ENCODE measurements around the gene SLC6A13.
"Not testable (repeated sequence)": the region's sequence is repeated elsewhere in the genome, so short reads cannot be mapped to it uniquely, and the experiment has no call there.

Gene SLC6A13

DNA sequence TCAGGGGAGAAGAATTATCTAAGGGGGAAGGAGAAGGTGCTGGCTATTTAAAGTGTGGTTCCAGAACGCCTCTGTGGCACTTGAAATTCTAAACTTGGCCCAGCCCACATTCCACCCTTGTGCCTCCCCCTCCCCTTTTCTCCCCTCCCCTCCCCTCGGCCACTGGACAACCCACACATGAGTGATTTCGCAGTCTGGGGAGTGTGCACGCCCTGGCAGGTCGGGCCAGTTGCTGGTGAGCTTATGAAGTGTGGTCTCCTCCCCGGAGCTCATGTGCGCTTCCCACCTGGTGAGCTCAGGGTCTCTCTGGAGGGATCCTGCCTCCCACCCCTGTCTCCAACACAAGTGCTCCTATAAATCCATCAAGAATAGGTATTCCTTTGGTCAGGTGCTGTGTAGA, at the start of gene SLC6A13:
Gene SLC6A13 (minus strand): TSS at position 20 of the 400 bp plus-strand sequence. CDS start 2,784 bp downstream, outside the sequence.
- no peak for DNase-seq

DNA sequence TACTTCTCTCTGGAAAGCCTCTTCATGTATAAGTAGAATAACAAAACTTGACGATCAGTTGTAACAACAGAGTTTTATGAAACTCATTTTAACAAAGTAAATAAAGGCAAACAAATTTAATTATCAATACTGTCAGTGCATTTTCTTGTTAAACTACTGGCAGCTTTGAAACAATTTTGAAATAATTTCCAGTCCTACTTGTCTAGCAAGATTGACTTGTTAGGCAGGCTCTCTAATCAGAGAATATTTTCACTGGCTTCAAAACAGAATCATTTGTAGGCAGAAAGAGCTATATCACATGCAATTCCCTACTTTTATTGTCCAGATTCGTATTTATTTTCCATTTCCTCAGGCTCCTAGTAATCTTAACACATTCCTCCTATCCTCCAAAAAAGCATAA, 45.9 kb upstream of the SLC6A13 start:
- DNase-seq, result no peak

DNA sequence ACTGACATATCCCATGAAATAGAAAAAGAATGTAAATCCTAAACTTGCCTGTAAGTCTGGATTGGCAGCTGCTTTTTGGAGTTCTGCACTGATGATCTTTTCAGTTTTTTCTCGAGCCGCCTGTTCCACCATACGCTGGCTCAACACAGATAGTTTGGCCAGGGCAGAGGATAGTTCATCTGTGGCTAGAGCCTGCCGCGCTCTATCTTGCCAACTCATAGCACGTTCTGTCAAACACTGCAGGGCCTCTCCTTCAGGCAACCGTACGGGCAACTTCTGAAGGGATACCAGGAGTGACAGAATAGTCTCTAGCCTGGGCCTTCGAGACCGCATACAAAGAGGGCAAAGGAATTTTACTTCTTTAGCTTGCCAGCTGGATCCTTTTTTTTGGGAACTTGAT, 44.8 kb upstream of the SLC6A13 start:
- DNase-seq, result no peak

DNA sequence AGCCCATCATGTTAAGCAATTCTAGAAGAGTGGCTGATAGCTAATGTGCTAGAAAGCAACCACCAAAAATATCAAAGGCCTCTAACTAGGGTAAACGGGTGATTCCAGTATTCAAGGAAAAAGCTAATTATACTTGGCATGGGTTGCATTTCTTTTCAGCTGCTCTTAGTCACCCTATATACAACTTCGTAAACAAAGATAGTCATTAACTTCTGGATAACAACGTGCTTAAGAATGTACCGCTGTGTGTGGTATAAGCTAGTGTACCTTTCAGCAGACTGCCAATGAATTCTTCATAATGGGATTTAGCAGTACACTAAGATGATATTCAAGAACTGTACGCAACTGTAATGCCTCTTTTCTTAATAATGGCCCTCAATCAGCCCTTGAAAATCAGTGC, 42.2 kb upstream of the SLC6A13 start:
- DNase-seq, result no peak

DNA sequence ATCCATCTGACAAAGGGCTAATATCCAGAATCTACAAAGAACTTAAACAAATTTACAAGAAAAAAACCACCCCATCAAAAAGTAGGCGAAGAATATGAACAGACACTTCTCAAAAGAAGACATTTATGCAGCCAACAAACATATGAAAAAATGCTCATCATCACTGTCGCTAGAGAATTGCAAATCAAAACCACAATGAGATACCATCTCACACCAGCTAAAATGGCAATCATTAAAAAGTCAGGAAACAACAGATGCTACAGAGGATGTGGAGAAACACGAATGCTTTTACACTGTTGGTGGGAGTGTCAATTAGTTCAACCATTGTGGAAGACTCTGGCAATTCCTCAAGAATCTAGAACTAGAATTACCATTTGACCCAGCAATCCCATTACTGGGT, 40.1 kb upstream of the SLC6A13 start:
- peak; percentile 37 for DNase-seq

DNA sequence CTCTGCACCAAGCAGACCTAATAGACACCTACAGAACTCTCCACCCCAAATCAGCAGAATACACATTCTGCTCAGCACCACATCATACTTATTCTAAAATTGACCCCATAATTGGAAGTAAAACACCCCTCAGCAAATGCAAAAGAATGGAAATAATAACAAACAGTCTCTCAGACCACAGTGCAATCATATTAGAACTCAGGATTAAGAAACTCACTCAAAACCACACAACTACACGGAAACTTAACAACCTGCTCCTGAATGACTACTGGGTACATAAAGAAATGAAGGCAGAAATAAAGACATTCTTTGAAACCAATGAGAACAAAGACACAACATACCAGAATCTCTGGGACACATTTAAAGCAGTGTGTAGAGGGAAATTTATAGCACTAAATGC, 37.5 kb upstream of the SLC6A13 start:
- not testable (repeated sequence) for DNase-seq

DNA sequence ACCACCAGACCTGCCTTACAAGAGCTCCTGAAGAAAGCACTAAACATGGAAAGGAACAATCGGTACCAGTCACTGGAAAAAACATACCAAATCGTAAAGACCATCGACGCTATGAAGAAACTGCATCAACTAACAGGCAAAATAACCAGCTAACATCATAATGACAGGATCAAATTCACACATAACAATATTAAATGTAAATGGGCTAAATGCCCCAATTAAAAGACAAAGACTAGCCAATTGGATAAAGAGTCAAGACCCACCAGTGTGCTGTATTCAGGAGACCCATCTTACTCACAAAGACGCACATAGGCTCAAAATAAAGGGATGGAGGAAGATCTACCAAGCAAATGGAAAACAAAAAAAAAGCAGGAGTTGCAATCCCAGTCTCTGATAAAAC, 36.9 kb upstream of the SLC6A13 start:
- DNase-seq, result not testable (repeated sequence)

DNA sequence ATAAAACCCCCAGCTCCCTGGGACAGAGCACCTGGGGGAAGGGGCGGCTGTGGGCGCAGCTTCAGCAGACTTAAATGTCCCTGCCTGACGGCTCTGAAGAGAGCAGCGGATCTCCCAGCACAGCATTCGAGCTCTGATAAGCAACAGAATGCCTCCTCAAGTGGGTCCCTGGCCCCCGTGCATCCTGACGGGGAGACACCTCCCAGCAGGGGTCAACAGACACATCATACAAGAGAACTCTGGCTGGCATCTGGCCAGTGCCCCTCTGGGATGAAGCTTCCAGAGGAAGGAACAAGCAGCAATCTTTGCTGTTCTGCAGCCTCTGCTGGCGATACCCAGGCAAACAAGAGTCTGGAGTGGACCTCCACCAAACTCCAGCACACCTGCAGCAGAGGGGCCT, 35.4 kb upstream of the SLC6A13 start:
- DNase-seq, result not testable (repeated sequence)

DNA sequence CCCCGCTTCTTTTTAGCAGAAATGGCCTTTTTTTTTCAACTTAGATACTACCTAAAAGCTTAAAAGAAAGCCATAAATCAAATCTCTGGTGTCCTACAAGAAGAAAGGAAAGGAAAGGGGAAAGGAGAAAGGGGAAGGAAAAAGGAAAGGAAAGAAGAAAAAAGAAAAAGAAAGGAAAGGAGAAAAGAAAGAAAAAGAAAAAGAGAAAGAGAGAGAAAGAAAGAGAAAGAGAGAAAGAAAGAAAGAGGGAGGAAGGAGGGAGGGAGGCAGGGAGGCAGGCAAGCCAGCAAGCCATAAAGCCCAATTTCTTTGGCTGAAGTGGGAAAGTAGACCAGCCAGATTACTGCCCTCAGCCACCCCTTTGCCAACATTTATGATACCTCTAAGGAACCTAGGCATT, 32.5 kb upstream of the SLC6A13 start:
- DNase-seq, result no peak

DNA sequence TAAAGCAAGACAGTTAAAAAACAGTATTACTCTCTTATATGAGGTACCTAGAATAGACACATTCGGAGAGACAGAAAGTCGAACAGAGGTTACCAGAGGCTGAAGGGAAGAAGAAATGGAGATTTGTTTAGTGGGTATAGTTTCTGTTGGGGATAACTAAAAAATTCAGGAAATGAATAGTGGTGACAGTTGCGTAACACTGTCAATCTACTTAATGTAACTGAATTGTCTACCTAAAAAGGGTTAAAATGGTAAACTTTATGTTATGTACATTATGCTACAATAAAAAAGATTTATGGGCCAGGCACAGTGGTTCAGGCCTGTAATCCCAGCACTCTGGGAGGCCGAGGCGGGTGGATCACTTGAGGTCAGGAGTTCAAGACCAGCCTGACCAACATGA, 30.6 kb upstream of the SLC6A13 start:
- DNase-seq, result no peak

DNA sequence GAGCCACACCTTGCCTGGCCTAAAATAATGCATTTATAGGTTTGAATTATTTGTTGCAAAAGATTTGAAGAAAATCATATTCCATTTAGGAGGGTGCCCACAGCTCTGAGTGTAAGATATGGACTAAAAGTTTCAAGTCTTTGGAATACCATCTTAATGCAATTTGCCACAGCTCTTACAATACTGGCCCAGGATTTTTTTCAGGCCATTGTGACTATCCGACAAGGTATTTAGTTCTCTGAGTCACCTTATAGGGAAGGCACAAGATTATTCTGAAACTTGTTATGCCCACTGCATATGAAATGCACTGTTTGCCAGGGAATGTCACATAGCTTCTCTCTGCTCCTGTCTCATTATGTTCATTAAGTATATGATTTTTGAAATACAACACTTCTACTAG, 29.6 kb upstream of the SLC6A13 start:
- no peak for DNase-seq

DNA sequence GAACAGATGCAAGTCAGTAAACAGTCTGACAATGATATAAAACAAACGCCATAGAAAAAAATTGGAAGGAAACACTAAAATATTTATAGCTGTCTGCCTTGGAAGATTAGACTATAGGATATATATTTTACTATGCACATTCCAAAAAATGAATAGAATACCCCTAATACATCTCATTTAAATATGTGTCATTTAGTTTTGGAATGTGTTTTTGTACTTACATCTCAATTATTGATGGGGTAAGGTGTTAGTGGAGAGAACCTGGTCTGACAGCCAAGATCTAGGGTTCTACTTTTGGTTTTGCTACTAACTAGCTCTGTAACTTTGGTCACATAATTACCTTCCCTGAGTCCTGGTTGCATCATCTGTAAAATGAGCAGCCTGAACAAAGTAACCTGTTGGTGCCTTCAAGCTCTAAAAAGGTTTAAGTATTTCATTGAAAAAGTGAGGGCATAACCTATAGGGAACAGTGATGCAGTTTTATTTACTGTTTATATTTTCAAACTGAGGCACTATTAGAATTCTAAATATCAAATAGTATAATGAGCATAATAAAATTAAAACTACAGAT, 28.6 kb upstream of the SLC6A13 start:
- DNase-seq, result no peak

DNA sequence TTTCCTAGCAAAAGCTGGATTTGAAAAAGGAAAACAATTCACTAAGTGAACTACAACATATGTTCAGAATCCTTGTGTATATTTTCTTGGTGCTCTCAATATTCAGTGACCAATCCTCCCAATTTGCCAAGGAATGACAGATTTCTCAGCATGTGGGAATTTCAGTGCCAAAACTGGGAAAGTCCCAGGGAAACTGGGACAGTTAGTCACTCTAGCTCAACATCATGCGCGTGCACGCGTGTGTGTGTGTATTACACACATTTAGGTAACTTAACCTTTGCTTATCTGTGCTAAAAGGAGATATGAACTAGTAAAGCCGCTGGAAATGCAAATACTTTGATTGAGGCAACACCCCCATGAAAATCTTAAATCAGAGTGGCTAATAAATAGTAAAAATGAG, 26.1 kb upstream of the SLC6A13 start:
- DNase-seq, result no peak

DNA sequence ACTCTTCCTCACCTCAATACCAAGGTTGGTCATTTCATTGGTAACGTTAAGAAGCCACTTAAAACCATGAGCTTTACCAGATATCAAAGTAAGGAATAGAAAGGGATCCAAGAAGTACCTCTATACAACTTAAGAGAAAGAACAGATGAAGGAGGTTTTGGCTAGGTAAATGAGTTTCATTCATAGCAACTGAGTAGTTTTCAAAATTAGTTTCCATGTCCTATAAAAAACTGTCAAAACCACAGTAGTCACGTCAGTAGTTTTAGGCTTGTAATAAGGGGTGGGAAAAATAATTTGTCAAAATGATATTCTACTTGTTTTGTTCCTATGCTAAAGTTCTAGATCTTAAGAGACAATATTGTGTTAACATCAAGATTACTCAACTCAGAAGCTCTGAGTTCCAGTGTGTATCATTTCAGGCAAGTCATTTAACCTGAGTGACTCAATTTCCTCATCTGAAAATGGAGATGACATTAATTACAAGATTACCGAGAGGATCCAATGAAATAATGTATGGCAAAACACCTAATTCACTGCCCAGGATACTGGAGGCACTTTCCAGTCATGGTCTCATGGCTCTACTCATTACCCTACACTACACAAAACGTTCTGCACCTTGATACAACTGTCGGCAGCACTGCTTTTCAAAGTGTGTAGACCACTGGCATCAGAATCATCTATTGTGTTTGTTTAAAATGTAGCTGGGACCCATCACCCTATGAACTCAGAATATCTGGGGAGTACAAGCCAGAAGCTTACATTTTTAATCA, 24.1 kb upstream of the SLC6A13 start:
- DNase-seq, result no peak

DNA sequence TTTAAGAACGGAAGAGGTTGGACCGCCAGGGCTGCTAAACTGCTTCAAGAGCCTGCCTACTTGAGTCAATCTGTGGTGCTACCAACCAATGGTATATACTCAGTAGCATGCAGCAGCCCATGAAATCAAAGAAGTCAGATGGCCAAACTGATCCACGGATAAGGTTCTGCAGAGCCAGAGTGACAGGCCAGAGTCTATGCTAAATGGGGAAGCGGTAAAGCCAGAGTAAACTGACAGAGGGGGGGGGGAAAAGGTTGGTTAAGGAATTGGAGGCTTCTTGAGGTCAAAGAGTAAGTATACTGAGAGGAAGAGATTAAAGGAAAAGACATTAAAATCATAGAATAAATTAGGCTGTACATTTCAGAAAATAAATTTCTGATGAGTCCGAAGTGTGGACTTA, 15.4 kb upstream of the SLC6A13 start:
- no peak for DNase-seq

DNA sequence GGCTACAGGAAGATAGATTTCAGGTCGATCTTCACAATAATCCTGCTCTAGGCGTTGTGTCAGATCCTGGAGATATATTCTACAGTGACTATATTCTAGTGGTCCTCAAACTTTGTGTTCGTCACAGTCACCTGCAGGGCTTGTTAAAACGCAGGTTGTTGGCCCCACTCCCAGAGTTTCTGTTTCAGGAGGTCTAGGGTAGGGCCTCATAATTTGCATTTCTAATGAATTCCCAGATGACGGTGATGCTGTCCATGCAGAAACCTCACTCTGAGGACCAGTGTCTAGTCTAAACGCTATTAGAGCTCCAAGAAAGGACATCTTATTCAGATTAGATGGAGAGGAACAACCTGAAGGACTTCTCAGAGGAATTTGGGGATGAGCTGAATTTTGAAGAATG, 13.2 kb upstream of the SLC6A13 start:
- DNase-seq, result no peak

DNA sequence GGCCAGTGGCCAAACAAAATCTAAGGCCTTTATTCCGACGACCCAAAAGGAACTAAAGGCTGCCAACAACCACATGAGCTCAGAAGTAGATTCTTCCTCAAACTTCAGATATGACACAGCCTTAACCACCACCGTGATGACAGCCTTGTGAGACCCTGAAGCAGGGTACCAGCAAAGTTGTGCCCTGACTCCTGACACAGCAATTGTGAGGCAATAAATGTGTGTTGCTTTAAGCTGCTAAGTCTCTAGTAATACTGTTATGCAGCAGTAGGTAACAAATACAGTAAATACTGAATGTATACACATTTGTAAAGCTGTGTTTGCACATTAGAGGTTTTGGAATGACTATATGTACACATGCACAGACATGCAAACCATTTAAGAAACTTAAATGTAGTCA, 10.7 kb upstream of the SLC6A13 start:
- no peak for DNase-seq

DNA sequence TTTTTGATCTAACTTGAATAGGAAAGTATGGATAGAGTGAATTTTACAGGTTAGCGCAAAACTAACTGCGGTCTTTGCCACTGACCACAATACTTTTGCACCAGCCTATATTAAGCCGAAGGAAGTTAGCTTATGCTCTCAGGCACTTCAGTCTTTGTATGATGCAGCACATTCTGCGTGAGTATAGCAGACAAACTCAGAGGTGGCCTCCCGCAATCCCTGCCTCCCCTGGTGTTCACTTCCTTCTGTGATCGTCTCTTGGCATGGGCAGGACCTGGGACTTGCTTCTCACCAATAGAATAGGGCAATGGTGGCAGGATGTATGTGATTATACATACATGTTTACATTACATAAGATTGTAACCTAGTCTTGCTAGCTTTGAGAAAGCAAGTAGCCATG, 10.3 kb upstream of the SLC6A13 start:
- DNase-seq, result no peak

DNA sequence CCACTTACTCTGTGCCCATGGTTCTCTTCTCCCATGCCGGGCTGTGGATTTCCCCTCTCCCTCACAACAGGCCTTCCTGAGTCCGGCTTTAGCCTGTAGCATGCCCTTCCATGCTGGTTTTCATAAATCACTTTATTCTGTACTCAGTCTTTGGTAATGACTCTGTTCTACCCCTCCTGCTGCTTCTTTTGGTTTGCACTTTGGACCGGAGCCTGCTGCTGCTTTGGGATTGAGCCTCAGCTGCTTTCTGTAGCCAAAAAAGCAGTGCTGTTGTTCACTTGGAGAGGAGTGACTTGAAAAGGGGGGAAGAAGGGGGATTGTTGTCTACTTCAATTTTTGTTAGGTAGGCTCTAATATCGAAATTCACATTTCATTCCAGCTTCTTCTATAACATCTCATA, 8.5 kb upstream of the SLC6A13 start:
- no peak for DNase-seq

DNA sequence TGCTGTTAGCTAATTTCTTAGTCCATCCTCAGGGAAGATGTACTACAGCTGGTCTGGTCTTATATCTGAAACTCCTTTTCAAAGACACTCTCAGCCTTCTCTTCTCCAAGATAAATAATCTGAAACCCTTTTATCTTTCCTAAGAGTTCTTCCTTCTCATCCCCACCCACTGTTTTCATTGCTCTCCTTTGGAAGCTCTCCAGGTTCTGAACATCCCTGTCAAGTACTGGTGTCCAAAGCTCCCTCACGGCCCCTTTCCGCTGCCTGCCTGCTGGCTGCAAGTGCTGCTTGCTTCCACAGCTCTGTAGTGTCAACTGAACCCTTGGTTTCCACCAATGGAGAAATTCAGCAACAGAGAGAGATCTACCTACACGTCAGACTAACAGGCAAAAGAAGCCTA, 6.6 kb upstream of the SLC6A13 start:
- no peak for DNase-seq

DNA sequence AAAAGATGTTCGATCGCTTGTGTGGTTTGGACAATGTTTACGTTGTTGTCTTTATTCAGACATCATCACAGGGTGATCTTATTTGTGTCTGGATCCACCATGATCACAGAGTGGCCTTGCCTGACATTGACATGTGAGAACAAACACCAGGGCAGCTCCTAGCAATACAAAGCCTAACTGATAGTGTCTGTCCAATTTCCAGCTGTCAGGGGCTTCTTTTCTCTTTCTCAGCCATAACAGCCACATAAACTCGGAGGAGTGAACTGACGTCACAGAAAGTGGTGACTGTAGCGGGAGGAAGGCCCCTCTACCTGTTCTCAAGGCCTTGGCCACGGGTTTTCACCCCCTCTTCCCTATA, 5.8 kb upstream of the SLC6A13 start:
- no peak for DNase-seq

DNA sequence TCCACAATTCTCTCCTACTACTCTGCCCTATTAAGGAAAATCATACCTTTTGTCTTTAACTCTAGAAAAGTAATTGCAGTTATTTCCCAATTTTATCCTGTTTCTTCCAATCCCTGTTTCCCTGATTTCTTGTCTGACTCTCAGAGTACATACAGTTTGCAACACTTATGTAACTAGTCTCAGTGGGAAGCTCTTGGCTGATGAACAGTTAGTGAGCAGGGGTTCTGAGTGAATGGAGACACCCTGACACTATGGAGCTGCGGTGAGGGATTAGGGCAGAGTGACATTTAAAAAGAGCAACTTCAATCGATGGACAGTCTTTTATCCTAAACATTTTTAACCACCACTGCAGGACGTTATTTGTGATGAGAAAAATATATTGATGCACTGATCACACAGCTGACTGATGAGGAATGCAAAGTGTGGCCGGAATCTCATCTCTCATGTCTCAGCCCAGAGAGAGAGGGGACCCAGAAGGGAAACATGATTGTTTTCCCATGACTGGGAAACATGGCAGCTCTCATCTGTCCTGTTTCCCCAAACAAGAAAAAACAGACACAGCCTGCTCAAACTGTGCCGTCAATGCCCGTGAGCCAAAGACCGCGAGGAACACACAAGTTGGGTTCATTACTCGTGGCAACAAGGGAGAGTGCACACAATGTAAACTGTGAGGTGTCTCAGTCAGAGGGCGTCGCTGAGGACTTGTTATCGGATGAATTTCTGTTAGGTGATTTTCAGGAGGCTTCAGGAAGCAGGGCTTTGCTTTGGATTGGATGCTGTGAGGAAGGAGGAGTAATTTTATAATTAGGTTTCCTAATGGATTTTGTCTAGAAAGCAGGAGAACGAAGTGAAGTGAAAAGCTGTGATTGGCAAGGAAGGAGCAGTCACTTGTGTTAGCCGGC, 5.2 kb upstream of the SLC6A13 start:
- no peak for DNase-seq

DNA sequence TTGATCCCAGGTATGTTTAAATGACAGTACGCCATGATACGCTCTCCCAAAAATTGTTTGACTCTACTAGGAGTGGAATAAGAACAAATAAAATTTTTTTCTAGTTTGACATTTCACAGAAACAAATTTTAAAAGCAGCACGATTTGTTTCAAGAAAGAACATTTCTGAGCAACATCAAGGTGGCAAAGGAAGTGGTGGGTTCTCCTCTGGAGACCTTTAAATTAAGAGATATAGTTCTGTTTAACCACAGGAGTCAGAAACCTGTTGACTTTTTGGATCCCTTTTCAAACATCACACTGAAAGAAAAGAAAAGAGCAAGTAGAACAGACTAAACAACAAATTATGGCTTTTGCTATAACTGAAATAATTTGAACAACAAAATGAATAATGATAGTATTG, 2.5 kb upstream of the SLC6A13 start:
- DNase-seq, result no peak

DNA sequence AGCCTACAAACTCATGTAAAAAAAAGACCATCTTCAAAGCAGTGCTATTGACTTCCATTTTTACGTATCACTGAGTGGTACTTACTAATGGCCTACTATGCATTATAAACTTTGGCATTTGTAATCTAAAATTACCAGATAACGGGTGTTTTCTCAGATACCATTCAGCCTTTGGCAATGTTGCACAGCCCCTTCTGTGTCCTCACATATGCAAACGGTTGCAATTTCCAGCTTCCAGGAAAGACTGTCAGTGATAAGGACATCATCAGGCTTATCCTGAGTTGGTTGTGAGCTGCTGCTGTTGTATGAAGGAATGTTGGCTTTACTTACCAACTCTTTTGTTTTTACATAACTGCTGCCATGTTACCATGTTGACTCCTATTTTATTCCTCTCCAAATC, 1.6 kb upstream of the SLC6A13 start:
- no peak for DNase-seq
